NOMO-1 treated with dmso at 0.1 percent for 144 hours (cell line): ENCODE data around the gene EMILIN3.

ENCODE experiments used
- DNase-seq: peaks from one replicate; lab custom pipeline; 2025; ENCODE audit not compliant: unreplicated experiment; lab: John Stamatoyannopoulos, UW

Gene EMILIN3

DNA sequence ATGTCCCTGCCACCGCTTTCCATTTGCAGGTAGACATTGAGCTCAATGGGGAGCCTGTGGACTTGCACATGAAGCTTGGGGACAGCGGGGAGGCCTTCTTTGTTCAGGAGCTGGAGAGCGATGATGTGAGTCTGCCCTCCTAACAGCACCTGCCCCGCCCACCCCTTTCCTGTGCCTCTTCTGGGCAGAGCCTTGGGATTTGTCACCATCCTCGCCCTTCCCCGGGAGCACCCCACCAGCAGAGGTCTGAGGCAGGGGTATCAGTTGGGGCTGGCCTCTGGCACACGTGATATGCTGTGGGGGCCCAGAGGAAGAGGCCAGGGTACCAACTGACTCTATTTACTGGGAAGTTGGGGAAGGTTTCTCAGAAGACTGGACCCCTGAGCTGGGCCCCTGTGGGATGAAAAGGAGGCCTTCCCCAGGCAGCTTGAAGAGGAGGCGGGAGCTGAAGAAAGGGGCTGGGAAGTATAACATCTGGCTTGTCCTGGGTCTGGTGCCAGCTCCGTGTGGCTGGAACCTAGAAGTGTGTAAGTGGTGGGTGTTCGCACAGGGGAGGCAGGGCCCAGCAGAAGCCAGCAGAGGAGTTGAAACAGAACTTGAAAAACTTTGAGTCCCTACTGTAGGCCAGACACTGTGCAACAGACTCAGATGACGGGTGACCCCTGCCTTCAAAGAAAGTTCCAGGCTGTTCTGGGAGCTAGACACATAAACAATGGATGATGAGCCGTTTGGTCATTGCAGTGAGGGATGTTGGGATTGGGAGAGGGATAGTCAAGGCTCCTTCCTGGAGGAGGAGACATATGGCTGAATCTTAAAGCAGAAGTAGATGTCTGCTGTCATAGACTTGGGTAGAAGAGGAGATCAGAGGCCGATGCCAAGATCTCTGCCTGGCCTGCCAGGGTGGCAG lies 18.8 kb downstream of the EMILIN3 start:
- DNase-seq, result no peak

DNA sequence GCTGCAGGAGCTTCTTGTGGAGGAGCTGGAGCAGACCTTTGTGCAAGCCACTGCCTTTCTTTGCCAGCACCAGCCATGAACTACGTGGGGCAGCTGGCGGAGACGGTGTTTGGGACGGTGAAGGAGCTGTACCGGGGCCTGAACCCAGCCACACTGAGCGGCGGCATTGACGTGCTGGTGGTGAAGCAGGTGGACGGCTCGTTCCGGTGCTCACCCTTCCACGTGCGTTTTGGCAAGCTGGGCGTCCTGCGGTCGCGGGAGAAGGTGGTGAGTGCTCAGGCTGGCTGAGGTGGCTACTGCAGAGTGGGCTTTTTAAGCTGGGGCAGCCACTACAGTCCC lies 20.9 kb downstream of the EMILIN3 start:
- no peak for DNase-seq

DNA sequence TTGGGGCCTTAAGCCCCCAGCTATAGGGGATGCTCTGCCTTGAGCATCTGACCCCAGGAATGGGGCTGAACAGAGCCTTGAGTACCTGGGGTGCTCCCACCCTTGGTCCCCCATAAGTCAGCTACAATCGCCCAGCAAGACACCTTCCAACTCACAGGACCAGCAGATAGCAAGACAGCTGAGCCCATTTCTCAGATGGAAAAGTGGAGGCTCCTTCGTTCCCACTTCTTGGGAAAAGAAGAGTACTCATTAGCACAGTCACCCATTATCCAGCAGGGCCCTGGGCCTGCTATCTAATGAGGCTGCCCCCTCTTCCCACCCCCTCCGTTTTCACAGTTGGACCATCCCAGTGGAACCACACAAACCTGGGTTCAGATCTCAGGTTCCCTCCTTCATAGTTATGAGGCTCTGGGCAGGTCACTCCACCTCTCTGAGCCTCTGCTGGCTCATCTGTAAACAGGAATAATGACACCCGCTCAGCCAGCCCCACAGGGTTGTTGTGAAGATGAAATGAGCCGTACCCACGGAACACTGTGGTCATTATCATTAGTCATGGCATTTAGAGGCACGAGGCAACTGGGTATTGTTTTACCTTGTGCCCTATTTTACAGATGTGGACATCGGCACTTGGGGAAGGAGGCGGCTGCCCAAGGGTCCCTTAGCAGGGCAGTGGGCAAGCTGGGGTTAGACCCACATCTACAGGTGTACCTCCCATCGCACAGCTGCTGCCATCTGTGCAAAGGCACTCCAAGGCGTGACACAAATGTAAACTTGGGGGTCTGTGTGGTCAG lies 21.5 kb downstream of the EMILIN3 start:
- DNase-seq, result no peak

DNA sequence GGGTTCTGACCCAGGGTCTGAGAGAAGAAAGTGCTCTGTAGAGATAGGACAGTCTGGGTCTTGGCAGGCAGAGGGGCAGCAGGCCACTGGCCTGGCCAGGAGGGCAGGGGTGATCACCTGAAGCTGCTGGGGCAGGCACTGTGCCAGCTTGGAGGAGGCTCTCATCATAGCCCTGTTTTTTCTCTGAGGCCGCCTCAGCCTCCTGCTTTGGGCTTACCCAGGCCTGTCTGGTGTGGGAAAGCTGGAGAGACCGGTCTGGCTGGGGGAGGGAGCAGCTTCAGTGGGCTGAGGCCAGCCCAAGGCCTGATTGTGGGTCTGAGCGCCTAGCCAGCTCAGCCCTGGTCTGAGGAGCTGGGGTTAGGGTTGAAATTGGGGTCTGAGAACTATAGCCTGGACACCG lies 22.1 kb downstream of the EMILIN3 start:
- no peak for DNase-seq

DNA sequence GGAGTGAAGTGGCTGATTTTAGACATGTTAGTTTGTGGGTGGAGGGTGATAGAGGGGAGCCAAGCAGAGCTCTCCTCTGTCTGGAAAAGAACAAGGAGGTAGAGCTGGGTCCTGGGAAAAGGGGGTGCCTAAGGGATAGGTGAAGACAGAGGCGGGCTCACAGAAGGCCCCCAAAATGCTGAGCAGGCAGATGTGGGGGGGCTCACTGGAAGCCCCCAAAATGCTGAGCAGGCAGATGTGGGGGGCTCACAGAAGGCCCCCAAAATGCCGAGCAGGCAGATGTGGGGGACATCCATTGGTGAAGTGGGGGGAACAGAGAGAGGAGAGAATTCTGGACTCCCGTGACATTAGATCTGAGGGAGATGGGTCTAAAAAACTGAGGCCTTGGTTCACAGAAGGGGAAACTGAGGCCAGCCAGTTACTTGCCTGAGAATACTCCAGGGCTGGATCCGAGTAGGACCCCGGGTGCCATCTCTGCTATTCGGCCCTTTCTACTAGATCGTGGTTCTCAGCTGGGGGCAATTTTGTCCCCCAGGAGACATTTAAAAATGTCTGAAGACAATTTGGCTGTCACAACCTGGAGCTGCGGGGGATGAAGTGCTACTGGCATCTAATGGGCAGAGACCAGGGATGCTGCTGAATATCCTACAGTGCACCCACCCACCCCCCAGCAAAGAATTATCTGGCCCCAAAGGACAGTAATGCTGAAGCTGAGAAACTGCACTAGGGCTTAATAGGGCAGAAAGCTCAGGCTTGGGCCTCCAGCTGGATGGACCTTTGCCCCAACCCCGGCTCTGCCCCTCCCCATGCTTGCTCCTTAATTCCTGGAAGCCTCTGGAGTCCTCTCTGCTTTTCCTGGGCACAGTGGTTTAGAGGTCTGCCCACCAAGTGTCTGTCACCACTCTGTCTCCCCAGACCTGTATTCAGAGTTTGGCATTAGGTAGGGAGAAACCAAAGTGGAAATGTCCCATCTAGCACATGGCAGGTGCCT lies 23.8 kb downstream of the EMILIN3 start:
- no peak for DNase-seq

DNA sequence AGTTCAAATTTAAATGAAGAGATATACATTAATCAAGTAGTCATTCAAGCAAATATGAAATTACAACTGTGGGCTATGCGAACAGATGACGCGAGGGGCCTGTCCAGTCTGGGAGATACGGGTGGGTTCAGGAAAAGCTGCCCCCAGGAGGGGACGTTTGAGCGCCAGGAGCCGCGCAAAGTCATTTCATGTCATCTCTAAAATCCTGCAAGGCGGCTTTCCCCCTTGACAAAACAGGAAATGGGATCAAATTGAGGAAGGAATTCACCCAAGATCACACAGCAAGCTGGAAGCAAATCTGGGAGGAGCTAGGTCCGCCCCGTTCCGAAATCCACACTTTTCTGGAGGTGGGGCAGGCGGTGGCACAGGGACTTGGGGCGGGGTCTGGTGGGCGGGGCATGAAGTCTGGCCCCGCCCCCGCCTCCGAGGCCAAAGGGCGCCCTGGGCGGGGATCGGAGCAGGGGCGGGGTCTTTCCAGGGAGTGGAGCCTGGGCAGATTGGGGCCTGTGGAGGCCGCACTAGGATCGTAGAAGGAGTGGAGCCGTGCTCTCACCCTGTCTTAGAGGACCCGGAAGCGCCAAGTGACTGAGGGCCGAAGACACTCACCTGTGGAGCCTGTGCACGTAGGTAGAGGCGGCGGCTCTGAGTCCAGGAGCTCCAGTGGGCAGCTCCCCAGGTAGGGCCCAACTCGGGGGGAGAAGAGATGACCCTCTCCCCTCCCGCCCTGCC lies 26.1 kb downstream of the EMILIN3 start, which contains the start of gene LPIN3:
TSS of gene LPIN3 (plus strand) at position 495 of the 729 bp plus-strand sequence. CDS start 4,983 bp downstream, outside the sequence.
- peak; percentile 12 for DNase-seq

DNA sequence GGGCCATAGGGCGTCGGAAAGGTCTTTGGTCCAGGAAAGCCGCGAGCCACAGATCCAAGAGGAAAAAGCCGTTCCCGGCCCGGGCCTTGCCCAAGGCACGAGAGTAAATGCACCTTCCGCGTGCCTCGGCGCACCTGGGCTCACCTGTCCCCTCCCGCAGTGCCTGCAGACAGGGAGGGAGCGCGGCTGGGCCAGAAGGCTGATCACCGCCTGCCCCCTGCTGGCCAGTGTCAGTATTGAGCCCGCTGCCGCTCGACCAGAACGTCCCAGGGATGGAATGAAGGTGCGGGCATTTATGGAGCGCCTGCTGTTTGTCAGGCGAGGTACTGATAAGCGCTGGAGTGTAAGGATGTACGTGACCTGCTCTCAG lies 26.7 kb downstream of the EMILIN3 start:
- DNase-seq, result peak; percentile 9

DNA sequence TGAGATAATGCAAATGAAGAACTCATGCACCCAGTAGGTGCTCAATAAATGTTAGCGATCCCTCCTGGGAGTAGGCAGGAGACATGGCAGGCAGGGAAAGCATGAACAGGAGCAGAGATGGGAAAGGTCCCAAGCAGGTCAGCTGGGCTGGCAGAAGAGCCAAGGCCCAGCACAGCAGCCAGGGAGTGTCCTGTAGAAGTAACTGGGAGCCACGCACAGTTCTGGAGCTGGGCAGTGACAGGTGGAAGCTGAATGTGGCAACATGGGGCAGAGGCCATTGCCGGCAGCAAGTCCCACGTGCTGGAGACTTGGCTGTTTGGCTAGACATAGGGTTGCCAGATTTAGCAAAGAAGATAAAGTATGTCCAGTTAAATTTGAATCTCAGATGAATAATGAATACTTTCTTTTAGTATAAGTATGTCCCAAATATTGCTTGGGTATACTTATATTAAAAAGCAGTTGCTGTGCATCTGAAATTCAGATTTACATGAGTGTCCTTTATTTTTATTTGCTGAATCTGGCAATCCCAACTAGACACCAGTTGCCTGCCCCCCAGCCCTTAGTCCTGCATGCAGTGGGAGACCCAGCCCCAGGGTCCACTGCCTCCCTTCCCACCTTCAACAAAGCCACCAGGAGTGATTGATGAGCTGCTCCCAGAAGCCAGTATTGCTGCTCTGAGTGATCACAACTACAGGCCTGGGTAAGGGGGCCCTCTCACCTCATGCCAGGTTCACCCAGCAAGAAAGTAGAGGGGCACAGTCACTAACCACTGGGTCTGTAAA lies 29.7 kb downstream of the EMILIN3 start:
- no peak for DNase-seq

DNA sequence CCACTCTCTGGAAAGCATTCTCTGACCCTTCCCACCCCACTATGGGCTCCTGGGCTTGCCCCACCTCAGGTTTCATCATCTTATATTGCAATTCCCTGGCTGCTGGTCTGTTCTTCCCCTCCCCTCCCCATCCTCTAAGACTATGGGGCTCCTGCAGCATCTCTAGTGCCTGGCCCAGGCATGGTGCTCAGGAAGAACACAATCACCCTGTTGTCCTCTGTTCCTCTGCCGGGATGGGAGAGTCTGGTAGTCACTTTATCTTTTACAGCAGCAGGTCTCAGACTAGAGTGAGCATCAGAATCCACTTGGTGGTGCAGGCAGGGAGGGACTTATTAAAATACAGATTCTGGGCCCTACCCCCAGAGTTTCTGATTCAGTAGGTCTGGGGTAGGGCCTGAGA lies 31.0 kb downstream of the EMILIN3 start:
- DNase-seq, result no peak

DNA sequence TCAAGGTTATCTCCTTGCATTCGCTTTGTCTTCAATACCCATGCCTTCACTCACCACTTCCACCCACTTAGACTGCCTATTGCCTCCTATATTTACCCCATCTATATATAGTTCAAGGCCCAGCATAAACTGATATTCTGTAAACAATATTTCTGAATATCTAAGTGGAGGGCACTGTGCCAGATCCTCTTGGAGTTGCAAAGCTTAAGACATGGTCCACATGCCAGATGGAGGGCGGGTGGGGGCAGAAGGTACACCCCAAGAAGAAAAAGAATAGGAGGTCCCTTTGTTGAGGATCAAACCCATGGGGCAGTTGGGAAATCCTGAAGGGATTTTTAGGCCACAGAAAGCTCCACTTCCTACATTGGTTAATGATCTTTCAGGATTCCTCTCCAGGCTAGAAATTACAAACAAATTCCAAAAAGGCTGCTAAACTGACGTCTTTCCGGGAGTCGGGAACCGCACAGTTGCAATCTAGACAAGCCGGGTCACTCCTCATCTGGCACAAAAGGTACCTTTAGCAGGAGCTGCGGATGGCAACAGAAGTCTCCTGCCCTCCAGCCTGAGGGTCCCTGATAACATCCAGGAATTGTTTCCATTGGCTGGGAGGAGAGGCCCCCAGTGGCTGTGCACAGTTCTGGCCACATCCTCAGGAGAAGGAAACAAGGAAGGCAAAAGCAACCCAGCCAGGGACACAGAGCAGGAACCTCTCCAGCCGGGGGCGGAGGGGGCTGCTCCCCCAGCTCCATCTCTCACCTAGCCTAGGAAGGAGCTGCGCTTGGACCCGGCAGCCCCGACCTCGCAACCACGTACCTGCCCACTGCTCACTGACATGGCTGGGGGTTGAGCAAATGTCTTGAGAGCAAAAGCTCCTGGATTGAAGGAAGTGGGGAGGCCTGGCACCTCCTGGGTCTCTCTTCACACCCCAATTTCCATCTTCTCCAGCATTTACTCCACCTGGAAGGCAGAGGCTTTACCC lies 31.9 kb downstream of the EMILIN3 start:
- no peak for DNase-seq

DNA sequence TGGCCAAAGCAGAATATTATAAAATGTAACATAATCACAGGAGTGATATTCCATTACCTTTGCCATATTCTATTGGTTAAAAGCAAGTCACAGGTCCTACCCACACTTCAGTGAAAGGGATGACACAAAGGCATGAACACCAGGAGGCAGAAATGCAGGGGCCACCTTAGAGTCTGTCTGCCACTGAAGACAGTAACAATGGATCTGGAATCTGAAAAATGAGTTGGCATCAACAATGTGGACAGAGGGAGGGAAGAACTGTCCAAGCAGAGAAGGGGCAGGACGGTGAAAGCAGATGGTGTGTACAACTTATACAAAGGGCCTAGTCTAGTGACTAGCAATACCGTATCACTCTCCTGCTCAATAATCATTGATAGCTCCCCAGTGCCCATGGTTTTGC lies 32.6 kb downstream of the EMILIN3 start:
- DNase-seq, result no peak

DNA sequence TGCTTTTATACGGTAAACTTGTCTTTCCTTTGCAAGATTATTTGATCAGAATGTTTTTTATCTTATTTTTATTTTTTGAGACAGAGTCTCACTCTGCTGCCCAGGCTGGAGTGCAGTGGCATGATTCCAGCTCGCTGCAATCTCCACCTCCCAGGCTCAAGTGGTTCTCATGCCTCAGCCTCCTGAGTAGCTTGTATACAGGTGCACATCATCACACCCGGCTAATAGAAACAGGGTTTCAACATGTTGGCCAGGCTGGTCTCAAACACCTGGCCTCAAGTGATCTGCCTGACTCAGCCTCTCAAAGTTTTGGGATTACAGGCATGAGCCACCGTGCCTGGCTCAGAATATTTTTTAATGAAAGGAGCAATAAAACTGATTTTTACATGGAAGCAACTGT lies 34.9 kb downstream of the EMILIN3 start:
- DNase-seq, result no peak

DNA sequence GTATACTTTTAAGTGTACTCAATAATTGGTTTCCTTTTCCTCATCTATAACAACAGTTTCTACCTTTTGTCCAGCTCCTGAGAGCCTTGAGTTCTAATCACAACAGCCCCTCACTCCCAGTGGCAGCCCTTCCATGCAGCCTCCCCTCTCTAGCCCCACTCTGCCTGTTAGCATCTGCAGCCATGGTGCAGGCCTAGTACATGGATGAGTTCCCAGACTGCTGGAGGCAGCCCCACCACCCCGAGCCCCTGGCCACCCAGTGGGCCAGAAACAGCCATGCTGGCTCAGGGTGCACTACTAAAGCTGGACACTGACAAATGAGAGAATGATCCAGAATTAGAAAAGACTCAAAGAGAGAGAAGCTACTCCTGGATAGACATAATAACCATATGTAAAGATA lies 35.7 kb downstream of the EMILIN3 start:
- no peak for DNase-seq

DNA sequence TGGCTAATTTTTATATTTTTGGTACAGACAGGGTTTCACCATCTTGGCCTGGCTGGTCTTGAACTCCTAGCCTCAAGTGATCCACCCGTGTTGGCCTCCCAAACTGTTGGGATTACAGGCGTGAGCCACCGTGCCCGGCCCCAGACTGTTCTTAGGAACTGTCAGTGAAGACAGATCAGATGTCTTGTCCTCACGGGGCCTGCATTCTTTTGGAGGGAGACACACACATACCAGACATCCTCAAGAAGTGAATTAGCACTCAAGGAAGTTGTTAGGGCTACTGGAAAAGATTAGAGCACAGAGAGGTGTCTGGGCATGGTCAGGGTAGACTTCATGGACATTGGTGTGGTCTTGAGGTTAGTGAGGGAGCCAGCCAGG lies 36.3 kb downstream of the EMILIN3 start:
- no peak for DNase-seq

DNA sequence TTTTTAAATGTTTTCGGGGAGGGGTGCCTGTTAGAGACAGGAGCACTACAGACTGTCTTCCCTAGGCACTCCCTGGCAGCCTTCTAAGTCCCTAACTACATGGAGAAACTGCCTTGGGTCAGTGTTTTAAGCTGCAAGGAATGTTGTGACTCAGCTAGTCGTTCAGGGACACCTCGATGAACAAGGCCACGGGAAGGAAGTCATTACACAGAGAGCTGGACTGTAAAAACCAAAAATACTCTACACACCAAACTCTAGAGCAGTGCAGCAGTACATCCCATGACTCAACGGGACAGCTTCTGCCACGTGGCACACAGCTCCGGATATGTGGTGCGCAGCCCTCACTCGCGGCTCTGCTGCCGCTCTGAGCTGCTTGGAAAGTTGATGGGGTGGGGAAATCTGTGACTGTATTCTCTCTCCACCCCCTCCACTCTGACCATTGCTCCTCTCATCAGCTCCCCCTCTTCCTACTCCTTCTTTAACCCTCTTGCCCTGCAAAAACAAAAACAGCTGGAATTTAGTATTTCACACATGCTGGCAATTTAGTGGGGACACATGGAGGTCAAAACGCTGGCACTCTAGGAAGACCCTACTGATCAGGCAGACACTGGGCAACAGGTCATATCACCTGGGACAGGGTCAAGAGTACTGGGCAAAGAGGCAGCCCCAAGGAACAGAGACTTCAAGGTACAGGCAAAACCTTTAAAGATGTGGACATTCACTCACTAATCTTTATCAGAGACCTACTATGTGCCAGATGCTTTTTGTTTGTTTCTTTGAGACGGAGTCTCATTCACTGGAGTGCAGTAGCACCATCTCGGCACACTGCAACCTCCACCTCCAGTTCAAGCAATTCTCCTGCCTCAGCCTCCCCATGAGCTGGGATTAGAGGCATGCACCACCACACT lies 36.9 kb downstream of the EMILIN3 start:
- peak; percentile 80 for DNase-seq

DNA sequence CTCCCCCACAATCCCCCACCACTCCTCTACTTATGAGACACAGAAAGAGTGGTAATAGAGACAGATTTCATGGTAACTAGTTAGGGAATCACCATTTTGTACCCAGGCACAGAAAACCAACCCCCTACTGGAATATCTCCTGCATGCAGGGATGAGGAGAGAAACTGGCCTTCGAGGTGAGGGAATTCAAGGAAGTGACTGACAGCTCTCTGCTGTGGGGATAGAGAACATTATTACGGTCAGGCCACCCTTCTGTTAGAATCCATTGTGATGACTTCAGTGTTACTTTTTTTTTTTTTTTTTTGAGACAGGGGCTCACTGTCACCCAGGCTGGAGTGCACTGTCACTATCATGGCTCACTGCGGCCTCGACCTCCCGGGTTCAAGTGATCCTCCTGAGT lies 39.4 kb downstream of the EMILIN3 start:
- no peak for DNase-seq

DNA sequence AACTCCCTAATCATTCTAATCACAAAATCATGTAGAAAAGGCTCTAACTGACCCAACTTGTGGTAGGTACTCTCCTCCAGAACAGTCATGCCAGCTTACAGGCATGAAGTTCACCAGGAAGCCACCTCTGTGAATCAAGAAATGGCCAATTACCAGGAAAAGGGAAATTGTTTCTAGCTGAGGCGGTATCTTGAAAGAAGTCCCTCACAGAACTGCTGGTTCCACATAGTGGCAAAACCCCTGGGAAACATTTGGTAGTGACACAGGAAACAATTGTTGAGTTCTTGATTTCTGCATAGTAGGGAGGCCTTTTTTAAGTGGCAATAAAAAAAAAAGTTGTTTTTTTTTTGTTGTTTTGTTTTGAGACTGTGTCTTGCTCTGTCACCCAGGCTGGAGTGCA lies 45.6 kb downstream of the EMILIN3 start:
- no peak for DNase-seq
